IMR-90 (cell line): Measurements from ENCODE around the gene PIP5K1B.

Source experiments
- BHLHE40 ChIP-seq: fragments of 150-350 bp; IDR thresholded peaks from 2 replicates; pipeline ENCODE4 v1.6.1; 2016; ENCODE audit warnings: mild to moderate bottlenecking, low read depth, low read length
- CTCF ChIP-seq: conservative IDR thresholded peaks from 2 replicates; pipeline ENCODE4 v1.5.1; 2012; ENCODE audit warnings: mild to moderate bottlenecking, low read depth, low read length, improper control_type of control experiment

- TF ChIP-seq BHLHE40 = no peak
- no peak for TF ChIP-seq CTCF
Measured at GRCh38 chr9:68711281-68711680, 6.2 kb downstream of the PIP5K1B start.
